HG03159 (cell line): ENCODE measurements around the gene IGSF23.

Experiments
- ATAC-seq: cut with Tn5 transposase; IDR thresholded peaks from one replicate; pipeline ENCODE4 v1.9.1; 2021; ENCODE audit warnings: mild to moderate bottlenecking, moderate library complexity; ENCODE audit not compliant: unreplicated experiment

The IGSF23 gene

GRCh38 chr19:44613295-44614178 lies at the start of gene IGSF23:
TSS of gene IGSF23 (plus strand) at chr19:44613563. CDS start at chr19:44613646, 83 bp downstream.
- ATAC-seq: no peak

GRCh38 chr19:44566984-44567383 lies 46.4 kb upstream of the IGSF23 start:
- no peak for ATAC-seq

- no peak for ATAC-seq
Observed at GRCh38 chr19:44567745-44568144, 45.6 kb upstream of the IGSF23 start.

GRCh38 chr19:44570603-44570983 lies 42.8 kb upstream of the IGSF23 start:
- ATAC-seq: no peak

- ATAC-seq: no peak
Observed at GRCh38 chr19:44570984-44571684, 42.2 kb upstream of the IGSF23 start.

- no peak for ATAC-seq
Observed at GRCh38 chr19:44571830-44572580, 41.4 kb upstream of the IGSF23 start.

GRCh38 chr19:44572581-44572900 lies 40.8 kb upstream of the IGSF23 start:
- ATAC-seq: no peak

GRCh38 chr19:44573183-44573582 lies 40.2 kb upstream of the IGSF23 start:
- no peak for ATAC-seq

GRCh38 chr19:44573627-44574026 lies 39.7 kb upstream of the IGSF23 start:
- no peak for ATAC-seq

GRCh38 chr19:44574186-44574950 lies 39.0 kb upstream of the IGSF23 start:
- no peak for ATAC-seq

GRCh38 chr19:44575116-44575700 lies 38.2 kb upstream of the IGSF23 start:
- ATAC-seq: no peak

- ATAC-seq: no peak
Observed at GRCh38 chr19:44576843-44577565, 36.4 kb upstream of the IGSF23 start.

- ATAC-seq: no peak
Observed at GRCh38 chr19:44577566-44577874, 35.8 kb upstream of the IGSF23 start.

- no peak for ATAC-seq
Observed at GRCh38 chr19:44579663-44580365, 33.5 kb upstream of the IGSF23 start.

GRCh38 chr19:44580366-44580895 lies 32.9 kb upstream of the IGSF23 start:
- ATAC-seq: no peak

GRCh38 chr19:44581288-44581687 lies 32.1 kb upstream of the IGSF23 start:
- ATAC-seq: no peak

GRCh38 chr19:44582581-44583265 lies 30.6 kb upstream of the IGSF23 start:
- no peak for ATAC-seq

GRCh38 chr19:44585371-44586133 lies 27.8 kb upstream of the IGSF23 start:
- no peak for ATAC-seq
